ENCODE results near the gene LRRD1.
"Not testable (repeated sequence)": the region's sequence is repeated elsewhere in the genome, so short reads cannot be mapped to it uniquely, and the experiment has no call there.

The LRRD1 gene

DNA sequence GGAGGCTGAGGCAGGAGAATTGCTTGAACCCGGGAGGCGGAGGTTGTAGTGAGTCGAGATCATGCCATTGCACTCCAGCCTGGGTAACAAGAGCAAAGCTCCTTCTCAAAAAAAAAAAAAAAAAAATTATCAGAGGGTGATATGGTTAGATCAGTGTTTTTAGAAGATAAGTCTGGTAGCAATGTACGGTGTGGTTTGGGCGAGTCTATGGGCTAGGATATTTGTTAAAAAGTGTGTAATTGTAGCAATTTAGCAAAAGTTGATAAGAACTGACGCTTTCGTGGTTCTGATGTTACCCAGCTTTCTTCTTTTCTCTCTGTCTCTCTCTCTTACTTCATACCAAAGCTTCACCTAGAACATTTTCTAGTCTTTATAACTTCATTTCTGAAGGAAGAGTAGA lies 37.8 kb downstream of the LRRD1 start:
- DNase-seq (ENCODE audit: low read depth in 2 of 2): no peak

DNA sequence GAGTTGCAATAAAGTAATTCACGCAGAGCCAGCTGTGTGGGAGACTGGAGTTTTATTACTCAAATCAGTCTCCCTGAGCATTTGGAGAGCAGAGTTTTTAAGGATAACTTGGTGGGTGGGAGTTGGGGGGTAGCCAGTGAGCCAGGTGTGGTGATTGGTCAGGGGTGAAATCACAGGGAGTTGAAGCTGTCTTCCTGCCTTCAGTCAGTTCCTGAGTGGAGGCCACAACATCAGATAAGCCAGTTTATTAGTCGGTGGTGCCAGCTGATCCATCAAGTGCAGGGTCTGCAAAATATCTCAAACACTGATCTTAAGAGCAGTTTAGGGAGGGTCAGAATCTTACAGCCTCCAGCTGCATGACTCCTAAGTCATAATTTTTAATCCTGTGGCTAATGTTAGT lies 41.4 kb downstream of the LRRD1 start:
- DNase-seq (ENCODE audit: low read depth in 2 of 2): no peak

DNA sequence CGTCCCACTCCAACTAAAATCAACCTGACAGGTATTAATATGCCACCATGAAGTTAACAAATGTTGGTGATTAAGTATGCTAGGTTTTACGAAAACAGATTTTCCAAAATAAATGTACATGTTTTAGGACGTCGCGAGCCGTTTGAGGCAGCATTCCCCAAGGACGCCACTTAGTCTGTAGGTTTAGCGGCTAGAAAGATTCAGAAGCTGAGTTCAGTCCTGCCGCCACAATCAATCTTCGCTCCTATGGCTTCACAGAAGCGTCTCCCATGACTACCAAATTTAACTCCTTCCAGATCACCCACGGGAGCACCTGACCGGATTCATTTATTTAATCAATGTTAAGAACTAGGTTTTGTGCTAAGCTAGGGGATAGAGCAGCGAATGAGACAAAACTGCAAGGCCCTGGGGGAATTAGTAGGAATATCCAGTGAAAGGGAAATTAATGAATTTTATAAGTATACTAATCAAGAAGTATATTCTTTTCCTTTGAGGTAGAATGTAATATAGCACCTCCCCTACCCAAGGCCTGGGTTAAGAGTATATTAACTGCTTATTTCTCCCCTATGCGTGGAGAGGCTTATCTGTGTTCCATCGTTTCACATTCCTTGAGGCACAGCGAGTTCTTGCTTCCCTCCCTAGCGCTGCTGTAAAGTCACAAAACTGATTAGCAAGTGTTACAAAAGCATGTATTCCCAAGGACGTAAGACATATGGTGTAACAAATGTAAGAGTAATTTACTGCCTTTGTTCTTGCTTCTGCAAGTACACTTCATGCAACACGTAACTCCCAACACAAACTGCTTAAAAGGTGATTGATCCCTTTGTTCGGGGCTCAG lies 43.7 kb downstream of the LRRD1 start:
- peak in 1 of 2 donors; percentile 2 for DNase-seq (ENCODE audit: low read depth in 2 of 2)

DNA sequence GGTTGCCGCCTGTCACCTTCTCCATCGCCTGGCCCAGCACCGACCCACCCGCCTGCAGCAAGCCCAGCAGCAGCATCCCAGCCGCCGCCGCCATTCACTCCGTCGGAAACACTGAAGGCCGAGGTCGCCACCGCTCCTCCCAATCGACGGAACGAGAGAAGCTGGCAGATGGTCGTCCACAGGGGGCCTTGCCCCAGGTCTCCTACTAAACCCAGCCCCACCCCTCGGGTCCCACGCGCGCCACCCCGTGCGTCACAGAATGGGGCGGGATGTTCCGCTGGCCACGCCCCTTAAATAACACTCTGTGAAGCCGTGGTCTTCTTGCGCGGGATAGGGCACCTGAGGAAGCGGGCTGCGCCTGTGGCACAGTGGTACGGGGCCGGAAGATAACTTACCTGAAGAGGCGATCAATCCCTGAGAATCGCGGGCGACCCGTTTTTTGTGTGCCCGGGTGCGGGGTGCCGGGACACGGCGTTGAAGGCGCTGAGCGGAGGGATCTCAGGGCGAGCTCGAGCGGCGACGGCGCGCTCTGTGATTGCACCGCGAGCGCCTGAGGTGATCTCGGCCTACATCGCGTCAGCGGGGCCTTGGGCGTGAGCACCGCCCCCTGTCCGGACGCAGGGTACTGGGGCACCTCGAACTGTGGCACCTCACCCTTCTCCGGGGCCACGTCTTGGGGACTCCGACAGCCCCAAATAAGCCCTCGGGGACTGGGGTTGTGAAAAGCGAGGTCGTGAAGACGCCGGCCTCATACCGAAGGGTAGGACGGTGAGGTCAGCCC lies 44.5 kb downstream of the LRRD1 start, which contains the start of gene CYP51A1:
Gene CYP51A1, minus strand, starts transcription at position 207 of the 781 bp plus-strand sequence. Its CDS starts 113 bp downstream, at position 94.
- peak; percentile 90 to 92 for DNase-seq (ENCODE audit: low read depth in 2 of 2)

DNA sequence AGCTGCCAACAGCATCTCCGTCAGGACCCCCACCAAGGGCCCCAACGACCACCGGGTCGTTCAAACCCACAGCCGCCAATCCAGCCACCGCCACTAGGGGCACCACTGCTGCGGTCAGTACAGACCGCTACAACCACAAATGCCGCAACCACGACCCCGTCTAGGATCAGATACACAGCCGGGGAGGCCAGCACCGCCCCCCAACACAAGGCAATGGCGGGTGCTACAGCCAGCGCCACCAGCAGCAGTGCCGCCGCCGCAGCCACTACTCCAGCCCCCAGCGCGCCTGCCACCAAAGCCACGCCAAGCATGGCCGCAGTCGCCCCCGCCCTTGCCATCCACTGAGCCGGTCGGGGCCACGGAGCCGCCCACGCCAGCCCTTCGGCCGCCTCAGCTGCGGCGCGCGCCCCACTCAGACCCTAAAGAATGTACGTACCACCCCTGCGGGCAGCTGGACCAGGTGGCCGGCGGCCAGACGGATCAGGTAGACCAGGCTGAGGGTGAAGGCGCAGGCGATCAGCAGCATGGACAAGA lies 45.1 kb downstream of the LRRD1 start:
- DNase-seq (ENCODE audit: low read depth in 2 of 2): peak; percentile 36 to 58

DNA sequence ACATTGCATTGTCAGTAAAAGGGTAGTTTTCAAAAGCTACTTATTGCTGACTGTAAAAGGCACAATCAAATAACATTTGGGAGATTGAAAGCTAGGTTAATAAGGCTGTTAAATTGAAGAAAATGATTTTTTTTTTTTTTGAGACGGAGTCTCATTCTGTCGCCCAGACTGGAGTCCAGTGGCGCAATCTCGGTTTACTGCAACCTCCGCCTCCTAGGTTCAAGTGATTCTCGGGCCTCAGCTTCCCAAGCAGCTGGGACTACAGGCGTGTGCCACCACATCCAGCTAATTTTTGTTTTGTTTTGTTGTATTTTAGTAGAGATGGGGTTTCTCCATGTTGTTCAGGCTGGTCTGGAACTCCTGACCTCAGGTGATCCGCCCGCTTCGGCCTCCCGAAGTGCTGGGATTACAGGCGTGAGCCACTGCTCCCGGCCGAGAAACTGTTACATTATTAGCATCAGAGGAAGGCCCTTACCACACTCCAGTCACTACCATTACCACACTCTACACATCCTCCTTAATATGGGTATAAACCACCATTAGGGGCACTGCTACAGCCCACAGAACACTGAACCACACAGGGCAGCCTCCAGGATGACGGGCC lies 45.7 kb downstream of the LRRD1 start:
- no peak for DNase-seq (ENCODE audit: low read depth in 2 of 2)

DNA sequence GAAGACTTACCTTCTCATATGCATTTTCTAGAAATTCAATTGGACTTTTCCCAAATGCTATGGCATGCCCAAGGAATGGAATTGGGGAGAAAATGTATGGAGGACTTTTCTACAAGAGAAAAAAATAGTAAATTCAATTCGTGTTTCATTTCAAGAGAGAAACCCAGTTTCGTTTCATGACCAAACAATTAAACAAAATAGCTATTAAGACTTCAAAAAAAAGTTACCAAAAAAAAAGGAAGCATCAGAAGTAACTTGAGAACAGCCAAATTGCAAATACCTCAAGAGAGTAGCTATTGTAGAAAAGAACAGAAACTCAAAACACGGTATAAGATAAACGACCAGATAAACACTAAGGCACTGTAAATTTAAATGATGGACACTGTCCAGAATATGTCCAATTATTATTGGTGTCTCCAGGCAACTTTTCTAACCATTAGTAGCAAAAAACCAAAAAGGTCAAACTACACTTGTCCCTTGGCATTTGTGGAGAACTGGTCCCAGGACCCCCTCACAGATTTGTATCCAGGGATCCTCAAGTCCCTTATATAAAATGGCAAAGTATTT lies 47.1 kb downstream of the LRRD1 start:
- DNase-seq (ENCODE audit: low read depth in 2 of 2): no peak

DNA sequence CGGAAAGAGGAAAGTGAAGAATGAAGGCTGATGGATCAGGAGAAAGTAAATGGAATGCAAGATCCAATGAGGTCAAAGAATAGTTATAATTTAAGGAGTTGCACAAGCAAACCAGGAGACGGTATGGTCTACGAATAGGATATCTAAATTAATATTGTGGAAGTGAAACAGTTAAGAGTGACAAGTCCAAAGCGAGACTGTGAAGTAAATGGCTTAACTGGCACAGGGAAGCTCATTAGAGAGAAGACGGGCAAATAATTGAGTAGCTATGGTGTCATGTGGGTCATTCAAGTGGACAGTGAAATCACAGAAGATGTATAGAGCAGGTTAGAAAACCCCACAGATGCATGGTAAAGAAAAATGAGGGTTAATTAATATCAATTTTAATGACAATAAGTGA lies 47.8 kb downstream of the LRRD1 start:
- no peak for DNase-seq (ENCODE audit: low read depth in 2 of 2)

DNA sequence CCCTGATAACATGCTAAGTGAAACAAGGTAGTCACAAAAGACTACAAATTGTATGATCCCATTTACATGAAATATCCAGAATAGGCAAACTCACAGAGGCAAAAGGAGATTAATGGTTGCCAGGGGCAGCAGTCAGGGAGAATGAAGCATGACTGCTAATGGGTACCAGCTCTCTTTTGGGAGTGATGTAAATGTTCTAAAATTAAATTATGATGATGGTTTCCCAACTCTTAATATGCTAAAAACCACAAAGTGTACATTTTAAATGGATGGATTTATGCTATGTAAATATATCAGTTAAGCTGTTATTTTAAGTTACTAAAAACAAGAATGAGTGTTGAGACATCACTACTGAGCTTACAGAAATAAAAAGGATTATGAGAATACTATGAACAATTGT lies 57.3 kb downstream of the LRRD1 start:
- DNase-seq (ENCODE audit: low read depth in 2 of 2): no peak

DNA sequence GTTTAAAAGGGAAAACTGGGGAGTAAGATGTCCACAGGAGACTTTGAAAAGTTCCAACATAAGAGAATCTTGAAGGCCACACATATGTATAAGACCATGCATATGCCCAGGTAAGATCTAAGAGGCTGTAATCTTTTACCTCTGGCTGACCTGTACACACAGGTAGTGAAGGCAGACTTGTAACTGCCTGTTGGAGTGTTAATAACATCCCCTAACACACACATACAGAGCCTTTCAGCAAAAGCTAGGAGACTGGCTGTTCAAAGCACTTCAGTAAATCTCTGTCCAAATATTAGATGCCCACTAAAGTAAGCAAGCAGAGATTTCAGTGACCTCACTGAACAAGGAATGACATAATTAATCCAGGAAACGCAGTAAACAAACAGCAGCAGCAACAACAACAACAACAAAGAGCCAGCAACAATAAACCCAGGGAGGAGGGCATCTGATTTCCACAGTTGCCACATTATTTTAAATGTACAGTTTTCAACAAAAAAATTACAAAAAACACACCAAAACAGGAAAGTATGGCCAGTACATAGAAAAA lies 59.7 kb downstream of the LRRD1 start:
- no peak for DNase-seq (ENCODE audit: low read depth in 2 of 2)

DNA sequence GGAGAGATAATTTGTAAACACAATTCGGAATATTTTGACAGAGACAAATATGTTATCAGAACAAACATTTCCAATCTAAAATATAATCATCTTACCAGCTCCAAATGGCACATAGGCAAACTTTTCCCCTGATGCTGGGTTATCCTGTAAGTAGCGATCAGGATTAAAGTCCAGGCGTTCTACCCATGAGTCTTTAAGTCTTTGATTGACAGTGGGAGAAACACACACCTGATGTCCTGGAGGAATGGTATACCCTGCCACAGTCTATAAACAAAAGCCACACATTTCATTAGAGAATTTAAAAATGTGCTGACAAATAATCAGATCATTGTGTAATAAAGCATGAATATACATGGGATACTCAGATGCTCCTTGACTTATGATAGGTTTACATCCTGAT lies 62.0 kb downstream of the LRRD1 start:
- DNase-seq (ENCODE audit: low read depth in 2 of 2): no peak

DNA sequence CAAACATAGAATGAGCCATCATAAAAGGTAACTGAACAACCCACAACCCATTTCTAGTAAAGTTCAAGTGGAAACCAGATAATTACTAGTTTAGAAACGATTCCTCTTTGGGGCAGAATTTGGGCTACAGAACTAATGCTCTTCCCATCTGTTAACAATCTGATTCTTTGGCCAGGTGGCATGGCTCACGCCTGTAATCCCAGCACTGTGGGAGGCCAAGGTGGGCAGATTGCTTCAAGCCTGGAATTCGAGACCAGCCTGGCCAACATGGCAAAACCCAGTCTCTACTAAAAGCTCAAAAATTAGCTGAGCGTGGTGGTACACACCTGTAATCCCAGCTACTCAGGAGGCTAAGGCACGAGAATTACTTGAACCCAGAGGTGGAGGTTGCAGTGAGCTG lies 63.1 kb downstream of the LRRD1 start:
- no peak for DNase-seq (ENCODE audit: low read depth in 2 of 2)

DNA sequence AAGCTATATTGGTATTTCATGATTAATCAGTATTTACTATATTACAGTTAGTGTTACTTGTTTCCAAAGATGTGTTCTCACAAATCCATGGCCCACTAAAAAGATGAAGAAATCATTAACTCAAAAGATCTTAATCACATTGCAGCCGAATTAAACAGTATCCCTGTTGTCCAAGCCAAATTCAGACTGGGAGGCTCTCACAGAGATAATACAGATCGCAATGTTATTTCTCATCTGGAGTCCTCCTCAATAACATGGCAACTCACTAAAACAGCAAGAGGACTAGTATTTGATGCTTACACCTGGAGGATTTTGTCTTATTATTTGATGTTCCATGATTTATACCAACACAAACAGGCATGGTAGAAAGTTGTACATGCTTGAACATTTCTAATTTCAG lies 68.1 kb downstream of the LRRD1 start:
- DNase-seq (ENCODE audit: low read depth in 2 of 2): no peak

DNA sequence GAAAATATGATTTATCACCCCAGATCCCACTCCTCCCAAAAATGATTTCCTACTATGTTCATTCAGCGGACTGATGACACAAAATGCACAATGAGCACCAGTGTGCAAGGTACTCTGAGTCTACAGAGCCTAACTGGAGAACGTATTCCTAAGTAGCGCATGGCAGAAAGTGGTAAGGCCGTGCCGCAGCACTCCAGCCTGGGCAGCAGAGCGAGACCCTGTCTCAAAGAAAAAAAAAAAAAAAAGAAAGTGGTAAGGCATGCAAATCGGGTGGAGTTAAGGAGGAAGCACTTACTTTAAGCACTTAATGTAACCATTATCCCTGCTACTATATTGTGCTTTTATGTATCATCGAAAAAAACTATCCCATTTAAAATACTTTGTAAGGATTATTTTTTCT lies 70.1 kb downstream of the LRRD1 start:
- no peak for DNase-seq (ENCODE audit: low read depth in 2 of 2)

DNA sequence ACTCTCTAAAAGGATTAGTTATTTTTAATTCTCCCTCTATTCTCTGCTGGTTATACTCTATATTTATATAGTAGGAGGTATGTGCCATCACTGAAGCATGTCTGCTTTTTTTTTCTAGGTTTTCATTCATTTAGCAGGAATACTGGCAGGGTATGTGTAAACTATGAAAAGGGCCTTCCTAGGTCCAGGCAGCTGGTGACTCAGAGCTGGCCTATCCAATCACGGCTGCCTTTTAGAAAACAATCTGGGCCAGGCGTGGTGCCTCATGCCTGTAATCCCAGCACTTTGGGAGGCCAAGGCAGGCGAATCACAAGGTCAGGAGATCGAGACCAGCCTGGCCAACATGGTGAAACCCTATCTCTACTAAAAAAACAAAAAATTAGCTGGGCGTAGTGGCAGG lies 76.1 kb downstream of the LRRD1 start:
- DNase-seq (ENCODE audit: low read depth in 2 of 2): not testable (repeated sequence)

DNA sequence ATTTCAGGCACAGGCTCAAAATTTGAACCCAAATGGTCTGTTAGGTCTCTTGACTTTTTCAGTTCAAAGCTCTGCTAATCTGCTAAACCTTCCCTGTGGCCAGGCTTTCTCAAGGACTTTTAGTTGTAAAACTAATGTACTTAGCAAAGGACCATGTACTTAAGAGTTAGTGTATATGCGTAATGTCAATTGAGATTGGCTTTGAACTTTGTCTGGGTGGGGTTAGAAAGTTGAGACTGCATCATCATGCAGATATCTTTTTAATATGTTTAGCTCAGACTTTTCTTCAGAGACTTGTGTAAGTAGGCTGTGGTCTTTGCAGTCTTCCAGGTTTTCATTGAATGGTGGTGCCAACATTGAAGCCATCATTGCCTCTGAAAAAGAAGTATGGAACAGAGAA lies 78.4 kb downstream of the LRRD1 start:
- no peak for DNase-seq (ENCODE audit: low read depth in 2 of 2)

DNA sequence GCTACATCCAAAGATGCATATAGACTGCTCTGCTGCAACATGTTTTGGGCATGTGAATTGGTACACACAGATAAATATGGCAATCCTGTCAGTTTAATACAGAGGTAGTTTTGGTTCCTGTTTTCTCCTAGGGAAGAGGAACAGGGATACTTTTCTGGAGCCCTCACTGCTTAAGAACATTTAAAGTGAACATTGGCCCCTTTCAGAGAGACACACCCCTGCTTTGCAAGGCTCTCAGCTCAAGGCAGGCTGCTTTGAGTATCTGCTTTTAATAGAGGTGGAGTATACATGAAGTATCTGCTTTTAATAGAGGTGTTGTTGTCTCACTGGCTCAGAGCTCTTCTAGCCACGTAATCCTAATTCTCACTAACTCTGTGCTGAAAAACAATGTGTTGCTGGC lies 83.6 kb downstream of the LRRD1 start:
- no peak for DNase-seq (ENCODE audit: low read depth in 2 of 2)

Measured in stimulated activated CD4-positive, alpha-beta T cell treated with anti-CD3 and anti-CD28 coated beads, Interleukin-1b, Interleukin-23, amount 100 ng/mL, for 4 hours (primary cell).